Right lobe of liver (tissue), 4 donors: Measurements from ENCODE around the gene INTS1.

Experiments
- CTCF ChIP-seq, 4 donors: fragments of 200-600 bp in 3 of 4; fragments of 450-650 bp in 1 of 4; IDR thresholded peaks; one replicate each; pipeline versions ENCODE4 v1.5.1 to v1.8.0; 2016 to 2022; ENCODE audit warnings: antibody characterized with exemption in 4 of 4, mild to moderate bottlenecking in 2 of 4
- POLR2A ChIP-seq: fragments of 450-650 bp; IDR thresholded peaks from one replicate; pipeline ENCODE4 v1.6.1; 2017; ENCODE audit warnings: antibody characterized with exemption, mild to moderate bottlenecking
- donor health status: DM: no; HTN: no; CAD: no.
- donor health status: DM: no; HTN: no; CAD: no.
- donor health status: DM: no; HTN: yes; CAD: no.

GRCh38 chr7:1480670-1481069, 23.5 kb downstream of the INTS1 start:
- TF ChIP-seq CTCF (IDR thresholded peaks at IDR 0.05) (no peak), POLR2A (no peak)
